DND-41 (cell line): Measurements from ENCODE around the gene ALDOC.

Experiments used
- EZH2 ChIP-seq: IDR thresholded peaks from 3 replicates; pipeline ENCODE4 v1.6.1; 2012; ENCODE audit warnings: borderline replicate concordance, low read depth, mild to moderate bottlenecking, moderate library complexity, low read length, inconsistent platforms; ENCODE audit not compliant: severe bottlenecking
- TF ChIP-seq, protein P1 (sequence below): IDR thresholded peaks from 2 replicates; pipeline ENCODE4 v1.5.1; 2012; ENCODE audit warnings: borderline replicate concordance, low read length, moderate library complexity, mild to moderate bottlenecking; ENCODE audit not compliant: poor library complexity, severe bottlenecking; ENCODE audit errors: extremely low read depth

- TF ChIP-seq EZH2: no peak
- TF ChIP-seq, protein P1, sequence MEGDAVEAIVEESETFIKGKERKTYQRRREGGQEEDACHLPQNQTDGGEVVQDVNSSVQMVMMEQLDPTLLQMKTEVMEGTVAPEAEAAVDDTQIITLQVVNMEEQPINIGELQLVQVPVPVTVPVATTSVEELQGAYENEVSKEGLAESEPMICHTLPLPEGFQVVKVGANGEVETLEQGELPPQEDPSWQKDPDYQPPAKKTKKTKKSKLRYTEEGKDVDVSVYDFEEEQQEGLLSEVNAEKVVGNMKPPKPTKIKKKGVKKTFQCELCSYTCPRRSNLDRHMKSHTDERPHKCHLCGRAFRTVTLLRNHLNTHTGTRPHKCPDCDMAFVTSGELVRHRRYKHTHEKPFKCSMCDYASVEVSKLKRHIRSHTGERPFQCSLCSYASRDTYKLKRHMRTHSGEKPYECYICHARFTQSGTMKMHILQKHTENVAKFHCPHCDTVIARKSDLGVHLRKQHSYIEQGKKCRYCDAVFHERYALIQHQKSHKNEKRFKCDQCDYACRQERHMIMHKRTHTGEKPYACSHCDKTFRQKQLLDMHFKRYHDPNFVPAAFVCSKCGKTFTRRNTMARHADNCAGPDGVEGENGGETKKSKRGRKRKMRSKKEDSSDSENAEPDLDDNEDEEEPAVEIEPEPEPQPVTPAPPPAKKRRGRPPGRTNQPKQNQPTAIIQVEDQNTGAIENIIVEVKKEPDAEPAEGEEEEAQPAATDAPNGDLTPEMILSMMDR: no peak
Observed at GRCh38 chr17:28550858-28551257, 25.8 kb downstream of the ALDOC start.
